ENCODE data around the gene MCC. TPM values are rescaled to one million over a fixed set of nuclear protein-coding genes. Genes with fewer than 3 reads are reported as not detected.

MCC gene
- total RNA-seq, 1 donor from 2014 or later = 46.1 TPM

DNA sequence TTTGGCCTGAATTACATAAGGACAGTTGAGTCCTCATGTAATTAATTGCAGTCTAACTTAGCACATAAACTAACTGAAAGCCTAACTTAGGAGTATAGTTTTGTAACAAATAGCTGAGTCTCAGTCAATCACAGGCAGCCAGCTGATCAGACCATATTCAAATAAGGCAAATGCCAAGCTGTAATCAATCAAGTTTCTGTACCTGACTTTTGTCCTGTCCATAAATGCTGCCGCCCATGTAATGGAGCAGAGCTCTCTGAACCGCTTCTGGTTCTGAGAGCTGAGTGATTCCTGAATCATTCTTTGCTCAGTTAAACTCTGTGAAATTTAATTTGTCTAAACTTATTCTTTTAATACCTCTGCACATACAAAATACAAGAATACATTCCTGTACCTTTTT is 158.3 kb downstream of the MCC start:
- Mint-ChIP-seq H3K4me3 (ENCODE audit: unreplicated experiment) (no peak overlapping the region), H3K9me3 (ENCODE audit: unreplicated experiment) (no peaks in the 10 kb centered on the region), H3K4me1 (ENCODE audit: low read depth, unreplicated experiment) (peaks cover 26% of the 10 kb centered on the region), H3K27ac (ENCODE audit: unreplicated experiment) (no peak overlapping the region), H3K36me3 (ENCODE audit: unreplicated experiment) (no peaks in the 10 kb centered on the region), H3K27me3 (ENCODE audit: unreplicated experiment) (no peaks in the 10 kb centered on the region)
- DNase-seq = no peak
- TF ChIP-seq, protein P1, sequence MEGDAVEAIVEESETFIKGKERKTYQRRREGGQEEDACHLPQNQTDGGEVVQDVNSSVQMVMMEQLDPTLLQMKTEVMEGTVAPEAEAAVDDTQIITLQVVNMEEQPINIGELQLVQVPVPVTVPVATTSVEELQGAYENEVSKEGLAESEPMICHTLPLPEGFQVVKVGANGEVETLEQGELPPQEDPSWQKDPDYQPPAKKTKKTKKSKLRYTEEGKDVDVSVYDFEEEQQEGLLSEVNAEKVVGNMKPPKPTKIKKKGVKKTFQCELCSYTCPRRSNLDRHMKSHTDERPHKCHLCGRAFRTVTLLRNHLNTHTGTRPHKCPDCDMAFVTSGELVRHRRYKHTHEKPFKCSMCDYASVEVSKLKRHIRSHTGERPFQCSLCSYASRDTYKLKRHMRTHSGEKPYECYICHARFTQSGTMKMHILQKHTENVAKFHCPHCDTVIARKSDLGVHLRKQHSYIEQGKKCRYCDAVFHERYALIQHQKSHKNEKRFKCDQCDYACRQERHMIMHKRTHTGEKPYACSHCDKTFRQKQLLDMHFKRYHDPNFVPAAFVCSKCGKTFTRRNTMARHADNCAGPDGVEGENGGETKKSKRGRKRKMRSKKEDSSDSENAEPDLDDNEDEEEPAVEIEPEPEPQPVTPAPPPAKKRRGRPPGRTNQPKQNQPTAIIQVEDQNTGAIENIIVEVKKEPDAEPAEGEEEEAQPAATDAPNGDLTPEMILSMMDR (IDR thresholded peaks at IDR 0.05; ENCODE audit: partially characterized antibody, unreplicated experiment) = no peak

DNA sequence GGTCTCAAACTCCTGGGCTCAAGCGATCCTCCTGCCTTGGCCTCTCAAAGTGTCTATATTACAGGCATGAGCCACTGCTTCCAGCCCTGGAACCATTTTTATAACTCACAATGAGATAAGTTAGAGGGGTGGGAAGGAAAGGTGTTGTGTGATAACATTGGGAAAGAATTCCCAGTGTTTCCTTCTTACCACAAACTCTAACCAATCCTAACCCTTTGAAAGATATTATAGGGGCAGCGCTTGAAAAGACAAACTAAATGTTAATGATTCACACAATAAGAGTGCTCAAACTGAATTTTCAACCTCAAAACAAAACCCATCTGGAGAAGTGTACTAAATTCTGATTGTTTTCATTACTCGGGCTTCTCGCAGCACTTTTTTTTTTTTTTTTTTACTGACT is 163.2 kb downstream of the MCC start:
- no peaks in the 10 kb centered on the region for H3K36me3 Mint-ChIP-seq (ENCODE audit: unreplicated experiment)
- TF ChIP-seq, protein P1 (IDR thresholded peaks at IDR 0.05; ENCODE audit: partially characterized antibody, unreplicated experiment) = no peak
- no peaks in the 10 kb centered on the region for H3K9me3 Mint-ChIP-seq (ENCODE audit: unreplicated experiment)
- no peaks in the 10 kb centered on the region for H3K27me3 Mint-ChIP-seq (ENCODE audit: unreplicated experiment)
- no peak for DNase-seq
- H3K27ac Mint-ChIP-seq (ENCODE audit: unreplicated experiment) = no peak overlapping the region
- peaks cover 15% of the 10 kb centered on the region for H3K4me1 Mint-ChIP-seq (ENCODE audit: low read depth, unreplicated experiment)
- H3K4me3 Mint-ChIP-seq (ENCODE audit: unreplicated experiment) = no peak overlapping the region

DNA sequence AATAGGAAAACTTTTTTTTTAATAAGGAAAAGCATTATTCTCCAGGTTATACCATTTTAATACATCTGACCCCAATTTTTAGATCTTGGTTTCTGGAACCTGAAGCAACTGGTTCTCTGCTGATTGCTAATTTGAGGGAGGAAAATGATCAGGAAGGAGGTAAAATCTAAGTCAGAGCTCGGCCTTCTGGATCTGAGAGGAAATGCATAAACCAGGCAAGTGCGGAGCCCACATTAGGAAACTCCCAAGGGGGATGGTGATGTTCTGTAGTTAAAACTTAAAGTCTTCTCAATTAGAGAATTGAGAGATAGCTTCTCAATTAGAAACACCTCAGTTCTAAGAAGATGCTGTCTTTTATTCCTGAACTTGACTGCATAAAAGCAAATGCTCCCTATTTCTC is 167.0 kb downstream of the MCC start:
- no peaks in the 10 kb centered on the region for H3K36me3 Mint-ChIP-seq (ENCODE audit: unreplicated experiment)
- DNase-seq = no peak
- no peak overlapping the region for H3K4me3 Mint-ChIP-seq (ENCODE audit: unreplicated experiment)
- H3K27me3 Mint-ChIP-seq (ENCODE audit: unreplicated experiment) = no peaks in the 10 kb centered on the region
- H3K4me1 Mint-ChIP-seq (ENCODE audit: low read depth, unreplicated experiment) = peaks cover 12% of the 10 kb centered on the region
- no peak overlapping the region for H3K27ac Mint-ChIP-seq (ENCODE audit: unreplicated experiment)
- TF ChIP-seq, protein P1 (IDR thresholded peaks at IDR 0.05; ENCODE audit: partially characterized antibody, unreplicated experiment) = no peak
- peaks cover 2% of the 10 kb centered on the region for H3K9me3 Mint-ChIP-seq (ENCODE audit: unreplicated experiment)

DNA sequence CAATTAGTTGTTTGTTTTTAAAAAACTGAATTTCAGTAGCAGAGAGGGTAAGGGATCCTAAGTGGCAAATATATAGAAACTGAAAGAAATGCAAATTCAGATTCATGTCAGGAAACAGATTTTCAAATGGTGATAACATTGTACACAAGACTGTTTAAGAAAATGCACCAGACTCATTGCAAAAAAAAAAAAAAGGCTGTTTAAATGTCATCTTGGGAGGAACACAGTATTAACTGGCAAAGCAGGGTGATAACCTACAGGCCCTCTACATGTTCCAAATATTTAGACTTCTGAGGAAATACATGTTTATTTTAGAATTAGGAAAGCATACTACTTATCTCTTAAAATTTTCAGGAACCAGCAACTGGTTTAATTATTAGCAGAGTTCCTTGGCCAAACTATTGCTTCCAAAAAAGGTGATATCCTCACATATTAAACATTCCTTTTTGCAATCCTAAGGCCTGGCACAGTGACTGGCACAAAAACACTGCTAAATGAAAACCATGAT is 167.9 kb downstream of the MCC start:
- Mint-ChIP-seq H3K27me3 (ENCODE audit: unreplicated experiment) (no peaks in the 10 kb centered on the region), H3K27ac (ENCODE audit: unreplicated experiment) (no peak overlapping the region), H3K9me3 (ENCODE audit: unreplicated experiment) (peaks cover 2% of the 10 kb centered on the region), H3K4me1 (ENCODE audit: low read depth, unreplicated experiment) (peaks cover 10% of the 10 kb centered on the region), H3K36me3 (ENCODE audit: unreplicated experiment) (no peaks in the 10 kb centered on the region), H3K4me3 (ENCODE audit: unreplicated experiment) (no peak overlapping the region)
- TF ChIP-seq, protein P1 (IDR thresholded peaks at IDR 0.05; ENCODE audit: partially characterized antibody, unreplicated experiment) = no peak
- no peak for DNase-seq

DNA sequence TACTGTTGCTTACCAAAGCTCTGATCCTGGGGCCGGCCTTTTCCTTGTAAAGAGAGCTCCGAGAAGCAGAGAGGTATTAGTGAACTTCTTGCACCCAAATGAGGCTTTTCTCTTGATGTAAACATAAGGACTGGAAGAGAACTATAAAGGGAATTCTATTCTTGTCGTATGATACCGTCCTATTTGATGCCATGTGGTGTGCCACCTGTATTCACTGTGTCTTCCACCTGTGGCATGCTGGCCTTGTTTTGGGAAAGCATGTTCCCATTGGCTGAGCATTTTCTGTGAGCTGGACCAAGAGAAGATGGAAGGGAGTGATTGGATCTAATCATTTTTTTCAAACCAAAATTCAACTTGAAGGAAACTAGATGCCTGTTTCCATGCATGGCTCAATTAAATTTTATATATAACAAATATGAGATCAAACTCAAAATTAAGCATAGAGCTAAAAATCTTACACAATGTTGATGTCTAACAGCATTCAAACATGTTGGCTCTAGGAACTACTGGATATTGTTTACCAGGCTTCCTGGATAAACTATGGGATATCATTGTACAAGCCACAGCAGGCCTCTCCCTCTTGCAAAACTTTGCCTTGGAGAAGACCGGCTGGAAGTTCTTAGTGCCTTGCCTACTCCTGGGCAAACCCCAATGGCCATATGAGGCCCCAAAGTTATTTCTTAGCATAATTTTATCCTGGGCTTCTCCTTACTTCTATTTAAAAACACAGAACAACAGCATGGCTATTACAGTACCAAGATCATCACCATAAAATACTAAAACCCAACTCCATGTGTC is 168.8 kb downstream of the MCC start:
- no peak for DNase-seq
- H3K27ac Mint-ChIP-seq (ENCODE audit: unreplicated experiment) = no peak overlapping the region
- no peaks in the 10 kb centered on the region for H3K27me3 Mint-ChIP-seq (ENCODE audit: unreplicated experiment)
- peaks cover 10% of the 10 kb centered on the region for H3K4me1 Mint-ChIP-seq (ENCODE audit: low read depth, unreplicated experiment)
- TF ChIP-seq, protein P1 (IDR thresholded peaks at IDR 0.05; ENCODE audit: partially characterized antibody, unreplicated experiment) = no peak
- peaks cover 2% of the 10 kb centered on the region for H3K9me3 Mint-ChIP-seq (ENCODE audit: unreplicated experiment)
- no peaks in the 10 kb centered on the region for H3K36me3 Mint-ChIP-seq (ENCODE audit: unreplicated experiment)
- no peak overlapping the region for H3K4me3 Mint-ChIP-seq (ENCODE audit: unreplicated experiment)
